GM18517 (cell line): Measurements from ENCODE around the gene UTP18.
A peak's percentile ranks its signal among the peaks of the same experiment; 100 is the strongest.
"Not testable (repeated sequence)": the region's sequence is repeated elsewhere in the genome, so short reads cannot be mapped to it uniquely, and the experiment has no call there.

Source experiments
- ATAC-seq: cut with Tn5 transposase; IDR thresholded peaks from one replicate; pipeline ENCODE4 v1.9.1; 2021; ENCODE audit warnings: mild to moderate bottlenecking, moderate library complexity; ENCODE audit not compliant: unreplicated experiment

UTP18 gene

GRCh38 chr17:51260237-51261023 lies at the start of gene UTP18:
UTP18 (plus strand) TSS chr17:51260546; CDS start chr17:51260585, 39 bp downstream.
- peak; percentile 69 for ATAC-seq

- no peak for ATAC-seq
Measured at GRCh38 chr17:51214920-51215319, 45.4 kb upstream of the UTP18 start.

- no peak for ATAC-seq
Measured at GRCh38 chr17:51217946-51218345, 42.4 kb upstream of the UTP18 start.

- no peak for ATAC-seq
Measured at GRCh38 chr17:51221322-51221721, 39.0 kb upstream of the UTP18 start.

GRCh38 chr17:51224402-51225262 lies 35.7 kb upstream of the UTP18 start:
- no peak for ATAC-seq

- ATAC-seq, result not testable (repeated sequence)
Measured at GRCh38 chr17:51225523-51225922, 34.8 kb upstream of the UTP18 start.

GRCh38 chr17:51228161-51228560 lies 32.2 kb upstream of the UTP18 start:
- ATAC-seq, result no peak

- no peak for ATAC-seq
Measured at GRCh38 chr17:51229889-51230288, 30.5 kb upstream of the UTP18 start.

GRCh38 chr17:51230306-51230705 lies 30.0 kb upstream of the UTP18 start:
- no peak for ATAC-seq

GRCh38 chr17:51231999-51232398 lies 28.3 kb upstream of the UTP18 start:
- ATAC-seq, result no peak

GRCh38 chr17:51234162-51234561 lies 26.2 kb upstream of the UTP18 start:
- ATAC-seq, result no peak

GRCh38 chr17:51238255-51238887 lies 22.0 kb upstream of the UTP18 start:
- ATAC-seq, result peak; percentile 77

GRCh38 chr17:51240275-51240674 lies 20.1 kb upstream of the UTP18 start:
- ATAC-seq, result no peak

- ATAC-seq, result no peak
Measured at GRCh38 chr17:51244041-51244440, 16.3 kb upstream of the UTP18 start.

- ATAC-seq, result no peak
Measured at GRCh38 chr17:51245535-51245934, 14.8 kb upstream of the UTP18 start.

GRCh38 chr17:51250314-51250840 lies 10.0 kb upstream of the UTP18 start:
- no peak for ATAC-seq

- no peak for ATAC-seq
Measured at GRCh38 chr17:51251010-51251409, 9.3 kb upstream of the UTP18 start.

- ATAC-seq, result no peak
Measured at GRCh38 chr17:51255673-51256072, 4.7 kb upstream of the UTP18 start.

- no peak for ATAC-seq
Measured at GRCh38 chr17:51256101-51256500, 4.2 kb upstream of the UTP18 start.

- no peak for ATAC-seq
Measured at GRCh38 chr17:51257150-51258081, 2.9 kb upstream of the UTP18 start.
